Effector memory CD4-positive, alpha-beta T cell (primary cell): Measurements from ENCODE around the gene PRKAG2.

ENCODE experiments used
- DNase-seq, 3 donors: peaks; one replicate each; pipeline ENCODE4 v3.0.0-alpha.2; 2020
- H3K27ac ChIP-seq: 2 replicates; pipeline ENCODE4 v1.7.0; 2013; ENCODE audit warnings: mild to moderate bottlenecking, low read length, moderate library complexity; ENCODE audit not compliant: insufficient read depth, poor library complexity, severe bottlenecking
- H3K27me3 ChIP-seq: replicated peaks from 2 replicates; pipeline ENCODE4 v1.7.0; 2013; ENCODE audit warnings: mild to moderate bottlenecking, low read length; ENCODE audit not compliant: insufficient read depth, control insufficient read depth, poor library complexity, severe bottlenecking
- H3K36me3 ChIP-seq: 2 replicates; pipeline ENCODE4 v1.7.0; 2013; ENCODE audit warnings: mild to moderate bottlenecking, low read length, moderate library complexity; ENCODE audit not compliant: control insufficient read depth, insufficient read depth
- H3K4me1 ChIP-seq: 2 replicates; pipeline ENCODE4 v1.7.0; 2013; ENCODE audit warnings: low read length, mild to moderate bottlenecking; ENCODE audit not compliant: control insufficient read depth, insufficient read depth, poor library complexity, severe bottlenecking
- H3K4me3 ChIP-seq: 2 replicates; pipeline ENCODE4 v1.7.0; 2013; ENCODE audit warnings: low read length, low read depth, mild to moderate bottlenecking; ENCODE audit not compliant: insufficient read depth, poor library complexity, severe bottlenecking
- H3K9me3 ChIP-seq: 2 replicates; pipeline ENCODE4 v1.7.0; 2013; ENCODE audit warnings: mild to moderate bottlenecking, low read length, moderate library complexity; ENCODE audit not compliant: control insufficient read depth

PRKAG2 gene

GRCh38 chr7:151632750-151633515 is 244.0 kb downstream of the PRKAG2 start:
- Histone ChIP-seq H3K4me3 (peak overlapping the region; percentile 62), H3K9me3 (no peaks in the 10 kb centered on the region), H3K36me3 (no peaks in the 10 kb centered on the region), H3K4me1 (peaks cover 3% of the 10 kb centered on the region), H3K27ac (peak overlapping the region; percentile 75), H3K27me3 (no peaks in the 10 kb centered on the region)
- peak; percentile 12 to 38 (median 34) for DNase-seq

DNA sequence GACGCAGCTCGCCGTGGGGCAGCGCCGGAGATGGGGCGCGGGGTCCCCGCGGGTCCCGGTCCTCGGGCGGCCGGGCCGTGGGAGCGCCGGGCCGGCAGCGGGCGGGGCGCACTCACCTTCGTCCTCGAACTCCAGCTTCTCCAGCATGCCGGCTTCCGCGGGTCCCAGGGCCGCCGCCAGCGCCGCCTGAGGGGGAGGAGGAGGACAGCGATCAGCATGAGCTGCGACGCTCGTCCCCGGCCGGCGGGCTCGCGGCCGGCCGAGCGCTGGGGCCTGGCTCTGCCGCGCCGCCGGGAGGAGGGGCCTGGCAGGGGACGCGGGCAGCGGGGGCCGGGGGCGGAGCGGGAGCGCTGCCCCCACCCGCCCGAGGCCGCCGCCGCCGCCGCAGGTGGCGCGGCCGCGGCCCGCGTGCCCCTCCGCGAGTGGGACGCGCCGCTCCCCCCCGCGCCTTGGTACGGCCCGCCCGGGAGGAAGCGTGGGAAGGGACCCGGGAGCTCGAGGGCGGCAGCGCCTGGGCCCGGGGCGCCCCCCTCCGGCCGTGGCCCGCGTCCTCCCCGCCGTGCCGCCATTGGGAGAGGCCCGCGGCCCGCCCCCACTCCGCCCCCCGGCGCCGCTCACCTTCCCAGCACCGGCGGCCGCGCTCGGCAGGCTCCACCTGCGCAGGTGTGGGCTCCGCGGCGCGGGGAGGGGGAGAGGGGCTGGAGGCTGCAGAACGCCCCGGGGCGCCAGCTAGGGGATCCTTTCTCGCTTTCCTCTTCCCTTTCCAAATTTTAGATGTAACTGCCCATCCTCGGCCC is 244.8 kb downstream of the PRKAG2 start:
- H3K27ac ChIP-seq = peak overlapping the region; percentile 75
- peaks cover 3% of the 10 kb centered on the region for H3K4me1 ChIP-seq
- no peaks in the 10 kb centered on the region for H3K9me3 ChIP-seq
- DNase-seq = peak; percentile 82 to 84 (median 83)
- H3K4me3 ChIP-seq = peak overlapping the region; percentile 62
- no peaks in the 10 kb centered on the region for H3K27me3 ChIP-seq
- no peaks in the 10 kb centered on the region for H3K36me3 ChIP-seq

GRCh38 chr7:151631570-151631952 is 245.4 kb downstream of the PRKAG2 start:
- Histone ChIP-seq H3K4me1 (peaks cover 3% of the 10 kb centered on the region), H3K27me3 (no peaks in the 10 kb centered on the region), H3K27ac (peak overlapping the region; percentile 53), H3K4me3 (peak overlapping the region; percentile 62), H3K36me3 (no peaks in the 10 kb centered on the region), H3K9me3 (no peaks in the 10 kb centered on the region)
- no peak for DNase-seq

DNA sequence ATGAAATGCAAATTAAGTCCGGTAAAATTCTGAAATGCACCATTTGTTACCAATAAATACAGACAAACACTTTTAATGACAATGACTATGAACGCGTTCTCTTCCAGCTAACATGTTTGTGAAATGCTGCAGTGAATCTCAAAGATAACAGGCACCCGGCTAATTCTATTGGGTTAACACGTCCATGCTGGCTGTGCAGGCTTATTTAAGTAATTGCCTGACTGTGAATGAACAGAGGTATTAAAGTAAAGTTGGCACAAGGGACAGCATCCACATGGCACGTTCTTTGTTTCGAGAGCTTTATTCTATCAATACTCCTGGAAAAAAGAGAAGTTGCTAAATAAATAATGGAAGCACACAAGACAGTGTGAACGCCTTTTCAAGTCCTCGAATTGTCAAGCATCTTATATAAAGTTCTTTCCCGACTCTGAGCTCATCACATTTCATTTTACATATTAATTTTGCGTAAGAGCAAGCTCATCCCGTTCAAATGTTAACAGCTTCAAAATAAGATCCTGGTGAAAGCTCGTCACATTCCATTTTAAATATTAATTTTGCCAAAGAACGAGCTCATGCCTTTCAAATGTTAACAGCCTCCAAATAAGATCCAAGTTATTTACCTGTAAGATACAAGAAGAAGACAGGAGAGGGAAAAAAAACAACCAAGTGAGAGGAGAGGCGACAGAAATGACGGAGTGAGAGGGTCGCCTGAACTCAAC is 245.9 kb downstream of the PRKAG2 start:
- no peaks in the 10 kb centered on the region for H3K9me3 ChIP-seq
- H3K36me3 ChIP-seq = no peaks in the 10 kb centered on the region
- peak overlapping the region; percentile 62 for H3K4me3 ChIP-seq
- no peaks in the 10 kb centered on the region for H3K27me3 ChIP-seq
- peaks cover 3% of the 10 kb centered on the region for H3K4me1 ChIP-seq
- H3K27ac ChIP-seq = no peak overlapping the region
- no peak for DNase-seq

- H3K27me3 ChIP-seq = no peaks in the 10 kb centered on the region
- H3K36me3 ChIP-seq = no peaks in the 10 kb centered on the region
- H3K27ac ChIP-seq = no peak overlapping the region
- no peaks in the 10 kb centered on the region for H3K9me3 ChIP-seq
- H3K4me3 ChIP-seq = no peak overlapping the region
- H3K4me1 ChIP-seq = peaks cover 3% of the 10 kb centered on the region
- DNase-seq = no peak
These were observed 246.6 kb downstream of the PRKAG2 start for GRCh38 chr7:151630358-151630757.

DNA sequence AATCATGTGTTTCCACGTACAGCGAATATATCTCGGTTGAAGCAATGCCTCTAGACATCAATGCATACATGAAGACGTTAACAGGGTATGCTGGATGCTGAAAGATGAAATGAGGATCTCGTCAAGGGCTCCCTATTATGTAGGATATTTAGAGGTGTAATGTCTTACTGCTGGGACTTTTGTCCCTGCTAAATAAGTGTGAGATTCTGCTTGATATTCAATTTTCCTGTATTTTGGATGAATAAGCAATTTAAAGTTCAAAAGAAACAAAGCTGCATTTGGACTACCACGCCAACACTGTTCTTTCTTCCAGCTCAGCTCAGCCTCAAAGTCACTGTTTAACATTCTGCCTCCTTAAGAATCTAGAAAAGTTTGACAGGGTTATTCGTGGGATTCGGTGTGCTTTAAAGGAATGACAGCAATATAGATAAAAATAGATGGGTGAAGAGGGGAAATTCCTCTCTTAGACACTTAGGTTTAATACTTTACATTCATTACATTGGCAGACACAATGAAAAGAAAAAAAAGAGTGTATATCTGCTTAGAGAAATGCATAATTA is 247.1 kb downstream of the PRKAG2 start:
- Histone ChIP-seq H3K9me3 (no peaks in the 10 kb centered on the region), H3K27ac (no peak overlapping the region), H3K4me3 (no peak overlapping the region), H3K27me3 (no peaks in the 10 kb centered on the region), H3K36me3 (no peaks in the 10 kb centered on the region), H3K4me1 (peaks cover 3% of the 10 kb centered on the region)
- no peak for DNase-seq

- Histone ChIP-seq H3K9me3 (no peaks in the 10 kb centered on the region), H3K4me3 (no peak overlapping the region), H3K4me1 (peaks cover 3% of the 10 kb centered on the region), H3K27ac (no peak overlapping the region), H3K36me3 (no peaks in the 10 kb centered on the region), H3K27me3 (no peaks in the 10 kb centered on the region)
- no peak for DNase-seq
These were observed 247.9 kb downstream of the PRKAG2 start for GRCh38 chr7:151628846-151629604.

- peaks cover 2% of the 10 kb centered on the region for H3K4me1 ChIP-seq
- no peaks in the 10 kb centered on the region for H3K36me3 ChIP-seq
- no peak overlapping the region for H3K27ac ChIP-seq
- no peak overlapping the region for H3K4me3 ChIP-seq
- no peaks in the 10 kb centered on the region for H3K9me3 ChIP-seq
- no peaks in the 10 kb centered on the region for H3K27me3 ChIP-seq
- DNase-seq = no peak
These were observed 250.3 kb downstream of the PRKAG2 start for GRCh38 chr7:151626422-151627115.

DNA sequence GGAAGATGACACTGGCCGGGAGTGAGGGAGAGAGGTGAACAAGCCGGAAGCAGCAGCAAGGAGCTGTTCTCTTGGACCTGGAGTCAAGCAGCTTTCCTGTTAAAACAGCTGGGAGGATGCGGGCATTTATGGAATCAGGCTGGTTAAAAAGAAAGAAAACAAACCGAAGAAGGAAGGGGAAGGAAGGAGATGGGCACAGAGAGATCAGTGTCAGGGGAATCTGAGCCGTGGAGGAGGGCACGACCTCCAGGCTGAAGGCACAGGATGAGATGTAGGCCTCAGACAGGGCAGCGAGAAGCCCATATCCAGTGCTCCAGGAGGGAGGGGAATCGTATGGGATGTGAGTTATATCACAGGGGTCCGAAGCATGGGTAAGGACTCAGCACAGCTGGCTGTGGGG is 251.3 kb downstream of the PRKAG2 start:
- Histone ChIP-seq H3K4me1 (no peaks in the 10 kb centered on the region), H3K4me3 (no peak overlapping the region), H3K9me3 (no peaks in the 10 kb centered on the region), H3K36me3 (no peaks in the 10 kb centered on the region), H3K27me3 (no peaks in the 10 kb centered on the region), H3K27ac (no peak overlapping the region)
- no peak for DNase-seq
